ENCODE results near the gene AFP. TPM values are rescaled to one million over a fixed set of nuclear protein-coding genes. Genes with fewer than 3 reads are reported as not detected.

The AFP gene
- total and polyA plus RNA-seq, 2 of the 4 experiments (the other 2 are of a cell fraction), result 0.87 to 1.3 TPM

- Histone ChIP-seq H3K9ac (ENCODE audit: low read depth, low read length) (no peak overlapping the region), H2AK9ac (replicated peaks; ENCODE audit: low read depth, low read length, poor library complexity) (no peak overlapping the region), H2AFZ (replicated peaks; ENCODE audit: low read length, poor library complexity) (no peak overlapping the region), H2BK20ac (ENCODE audit: low read depth, low read length) (no peak overlapping the region), H2AK5ac (ENCODE audit: low read depth, low read length) (no peak overlapping the region), H3K14ac (replicated peaks; ENCODE audit: low read depth, low read length) (no peak overlapping the region), H3K4me1 (ENCODE audit: control insufficient read depth, insufficient read depth, low read length) (peaks cover 2% of the 10 kb centered on the region), H3K56ac (ENCODE audit: extremely low read depth, insufficient read depth, low read length) (no peak overlapping the region), H3K27me3 (ENCODE audit: control insufficient read depth, insufficient read depth, low read length) (peaks cover 2% of the 10 kb centered on the region; the same call in 1 of the 2 replicates), H3K36me3 (ENCODE audit: control insufficient read depth, insufficient read depth, low read length) (no peaks in the 10 kb centered on the region), H3K4me2 (ENCODE audit: low read depth, low read length) (no peak overlapping the region), H3K9me1 (ENCODE audit: insufficient read depth, low read length) (no peaks in the 10 kb centered on the region), H3K27ac (ENCODE audit: insufficient read depth, low read length) (no peak overlapping the region), H3K9me3 (ENCODE audit: control insufficient read depth, insufficient read depth, low read length) (no peaks in the 10 kb centered on the region), H3K79me1 (ENCODE audit: low read depth in 1 of 2, low read length in 2 of 2) (no peaks in the 10 kb centered on the region), H4K8ac (ENCODE audit: low read depth in 2 of 2, low read length in 2 of 2) (no peak overlapping the region), H4K91ac (ENCODE audit: insufficient read depth, low read depth, low read length) (no peak overlapping the region), H3K23ac (ENCODE audit: low read depth, low read length) (no peak overlapping the region), H3K4me3 (ENCODE audit: insufficient read depth, low read depth, low read length) (no peak overlapping the region), H2BK15ac (ENCODE audit: low read depth, low read length) (no peak overlapping the region), H4K5ac (ENCODE audit: low read depth, low read length) (no peak overlapping the region), H3K4ac (ENCODE audit: low read depth, low read length) (no peak overlapping the region), H4K20me1 (ENCODE audit: insufficient read depth, low read length) (no peaks in the 10 kb centered on the region), H2BK5ac (ENCODE audit: low read depth, low read length, poor library complexity, severe bottlenecking) (no peak overlapping the region), H2BK120ac (ENCODE audit: low read depth, low read length) (no peak overlapping the region), H3K18ac (ENCODE audit: low read depth, low read length) (no peak overlapping the region)
- POLR2A ChIA-PET (ENCODE audit: unreplicated experiment), result no interaction called here
- no peak for DNase-seq
- in situ Hi-C loops (cut with MboI; ENCODE audit: low sequenced_read_pairs), result no loop called here
- CTCF ChIA-PET, result interaction anchor here (0.6 to 1.9 kb wide), 15 partner anchors 8 to 291 kb away, joined by 3 to 6 read pairs (median 5); partner anchors contain the start of gene AFP
- TF ChIP-seq POLR2A (IDR thresholded peaks at IDR 0.05; ENCODE audit: low read depth, low read length) (no peak), CTCF (conservative IDR thresholded peaks at IDR 0.05; ENCODE audit: low read depth, low read length) (no peak), CHD1 (IDR thresholded peaks at IDR 0.05; ENCODE audit: low read depth, low read length) (no peak), MXI1 (IDR thresholded peaks at IDR 0.05; ENCODE audit: borderline replicate concordance, low read depth, low read length) (no peak), RAD21 (IDR thresholded peaks at IDR 0.05; ENCODE audit: low read length) (no peak), NFE2L2 (IDR thresholded peaks at IDR 0.05; ENCODE audit: low read depth, low read length) (no peak), ELK1 (IDR thresholded peaks at IDR 0.05; ENCODE audit: borderline replicate concordance, low read depth, low read length) (no peak), BHLHE40 (IDR thresholded peaks at IDR 0.05; ENCODE audit: low read depth, low read length) (no peak)
- dilution Hi-C loops (cut with HindIII; ENCODE audit: low sequenced_read_pairs, unreplicated experiment), result no loop called here
- WGBS, 2 experiments (ENCODE audit: extremely low coverage in 2 of 2, insufficient read length in 1 of 2), result 60% methylated on average over 1 of the region's 7 CpGs; no CpG with 5 or more reads in 1 of the 2 experiments
- intact Hi-C loops (cut with micrococcal nuclease), result loop anchor here (2.0 to 10.0 kb wide), 3 partner anchors 135 to 209 kb away; partner anchors contain the start of gene ANKRD17
- no peak for ATAC-seq (ENCODE audit: low read depth)
- BruUV-seq (replicated peaks), result no TSS peak
These were observed 9.6 kb downstream of the AFP start for GRCh38 chr4:73445383-73446335.
